Calu3 (cell line): ENCODE data around the gene MIOX. TPM values are rescaled to one million over a fixed set of nuclear protein-coding genes. Genes with fewer than 3 reads are reported as not detected.

ENCODE experiments used
- BruUV-seq: library from RNA; stranded (reverse); fragments of 400-500 nt; replicated peaks from 2 replicates; lab custom pipeline; 2021; lab: Mats Ljungman, UMichigan
- CTCF ChIA-PET: fragments of 300-600 bp; sonication (Branson Sonifier 250); formaldehyde crosslinking; loops from one replicate; lab custom pipeline; 2022; ENCODE audit warnings: antibody characterized with exemption; lab: Charles Lee
- DNase-seq: peaks from one replicate; pipeline ENCODE4 v3.0.0; 2022
- H3K27ac Mint-ChIP-seq: one replicate; pipeline ENCODE4 v1.8.0; 2022; ENCODE audit warnings: mixed read lengths; ENCODE audit not compliant: unreplicated experiment
- H3K27me3 Mint-ChIP-seq: one replicate; pipeline ENCODE4 v1.8.0; 2022; ENCODE audit warnings: mixed read lengths; ENCODE audit not compliant: unreplicated experiment
- H3K36me3 Mint-ChIP-seq: one replicate; pipeline ENCODE4 v1.8.0; 2022; ENCODE audit warnings: mild to moderate bottlenecking, moderate library complexity, mixed read lengths; ENCODE audit not compliant: insufficient read depth, unreplicated experiment
- H3K4me1 Mint-ChIP-seq: one replicate; pipeline ENCODE4 v1.8.0; 2022; ENCODE audit warnings: mild to moderate bottlenecking, low read depth, mixed read lengths; ENCODE audit not compliant: unreplicated experiment
- H3K4me3 Mint-ChIP-seq: one replicate; pipeline ENCODE4 v1.8.0; 2022; ENCODE audit warnings: mild to moderate bottlenecking, low read depth, moderate library complexity, mixed read lengths; ENCODE audit not compliant: unreplicated experiment
- H3K9me3 Mint-ChIP-seq: one replicate; pipeline ENCODE4 v1.8.0; 2022; ENCODE audit warnings: low read depth, mixed read lengths; ENCODE audit not compliant: unreplicated experiment
- CTCF ChIP-seq: fragments of 200-600 bp; IDR thresholded peaks from one replicate; pipeline ENCODE4 v1.8.0; 2022; ENCODE audit warnings: antibody characterized with exemption; ENCODE audit not compliant: unreplicated experiment
- intact Hi-C: fragments of 100-400 bp; cut with micrococcal nuclease; formaldehyde crosslinking; loops from one replicate; pipeline ENCODE4 v1.10.0; 2022; ENCODE audit not compliant: unreplicated experiment
- total RNA-seq: library from RNA; stranded (reverse); gene quantifications from 2 replicates; pipeline ENCODE4 v1.2.3, GENCODE V29; 2022

Gene MIOX
- total RNA-seq, 1 experiment from 2014 or later, result 0.45 TPM

- intact Hi-C loops, result no loop called here
- peak overlapping the region; percentile 70 for H3K27ac Mint-ChIP-seq
- H3K4me1 Mint-ChIP-seq, result peaks cover 38% of the 10 kb centered on the region
- H3K9me3 Mint-ChIP-seq, result no peaks in the 10 kb centered on the region
- peaks cover 12% of the 10 kb centered on the region for H3K27me3 Mint-ChIP-seq
- H3K36me3 Mint-ChIP-seq, result peaks cover 62% of the 10 kb centered on the region
- no peak for TF ChIP-seq CTCF
- DNase-seq, result peak; percentile 58
- peak overlapping the region; percentile 30 for H3K4me3 Mint-ChIP-seq
- BruUV-seq, result no TSS peak
- CTCF ChIA-PET, result interaction anchor here (0.6 to 1.6 kb wide), 4 partner anchors 14 to 56 kb away, joined by 3 to 5 read pairs (median 4); partner anchors contain the start of gene SCO2
Observed at GRCh38 chr22:50483977-50484853, 2.4 kb upstream of the MIOX start.

GRCh38 chr22:50485221-50486131, 1.2 kb upstream of the MIOX start:
- Mint-ChIP-seq H3K4me3 (peak overlapping the region; percentile 24), H3K27ac (peak overlapping the region; percentile 85), H3K9me3 (no peaks in the 10 kb centered on the region), H3K4me1 (peaks cover 38% of the 10 kb centered on the region), H3K36me3 (peaks cover 58% of the 10 kb centered on the region), H3K27me3 (no peaks in the 10 kb centered on the region)
- DNase-seq, result peak; percentile 69
- TSS peak; percentile 28 for BruUV-seq
- intact Hi-C loops, result no loop called here
- CTCF ChIA-PET, result interaction anchor here (0.6 to 1.5 kb wide), 3 partner anchors 13 to 40 kb away, joined by 3 to 4 read pairs (median 3); partner anchors contain the start of gene SCO2
- TF ChIP-seq CTCF, result no peak

- no peak for TF ChIP-seq CTCF
- H3K36me3 Mint-ChIP-seq, result peaks cover 50% of the 10 kb centered on the region
- H3K9me3 Mint-ChIP-seq, result no peaks in the 10 kb centered on the region
- H3K4me1 Mint-ChIP-seq, result peaks cover 38% of the 10 kb centered on the region
- no TSS peak for BruUV-seq
- H3K27me3 Mint-ChIP-seq, result no peaks in the 10 kb centered on the region
- peak overlapping the region; percentile 85 for H3K27ac Mint-ChIP-seq
- intact Hi-C loops, result no loop called here
- H3K4me3 Mint-ChIP-seq, result no peak overlapping the region
- no peak for DNase-seq
- CTCF ChIA-PET, result no interaction called here
Observed at GRCh38 chr22:50487290-50488005, 789 bp downstream of the MIOX start.
